ENCODE results near the gene TENM4.

GRCh38 chr11:78981153-78981552, 459.7 kb downstream of the TENM4 start:
- TF ChIP-seq, protein P1, sequence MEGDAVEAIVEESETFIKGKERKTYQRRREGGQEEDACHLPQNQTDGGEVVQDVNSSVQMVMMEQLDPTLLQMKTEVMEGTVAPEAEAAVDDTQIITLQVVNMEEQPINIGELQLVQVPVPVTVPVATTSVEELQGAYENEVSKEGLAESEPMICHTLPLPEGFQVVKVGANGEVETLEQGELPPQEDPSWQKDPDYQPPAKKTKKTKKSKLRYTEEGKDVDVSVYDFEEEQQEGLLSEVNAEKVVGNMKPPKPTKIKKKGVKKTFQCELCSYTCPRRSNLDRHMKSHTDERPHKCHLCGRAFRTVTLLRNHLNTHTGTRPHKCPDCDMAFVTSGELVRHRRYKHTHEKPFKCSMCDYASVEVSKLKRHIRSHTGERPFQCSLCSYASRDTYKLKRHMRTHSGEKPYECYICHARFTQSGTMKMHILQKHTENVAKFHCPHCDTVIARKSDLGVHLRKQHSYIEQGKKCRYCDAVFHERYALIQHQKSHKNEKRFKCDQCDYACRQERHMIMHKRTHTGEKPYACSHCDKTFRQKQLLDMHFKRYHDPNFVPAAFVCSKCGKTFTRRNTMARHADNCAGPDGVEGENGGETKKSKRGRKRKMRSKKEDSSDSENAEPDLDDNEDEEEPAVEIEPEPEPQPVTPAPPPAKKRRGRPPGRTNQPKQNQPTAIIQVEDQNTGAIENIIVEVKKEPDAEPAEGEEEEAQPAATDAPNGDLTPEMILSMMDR (IDR thresholded peaks at IDR 0.05): no peak
- TF ChIP-seq POLR2A (IDR thresholded peaks at IDR 0.05): no peak
